ENCODE measurements around the gene CNP. TPM values are rescaled to one million over a fixed set of nuclear protein-coding genes. Genes with fewer than 3 reads are reported as not detected.

Gene CNP
- total and polyA plus RNA-seq, 2 of the 8 experiments (the other 6 are each of a cell fraction or from before 2014, with no cell fraction given) = 21.9 to 60.6 TPM

- Histone ChIP-seq H3K23me2 (ENCODE audit: low read depth, low read length) (peaks cover 8% of the 10 kb centered on the region; the same call in 1 of the 2 replicates), H4K91ac (replicated peaks; ENCODE audit: insufficient read length, low read length) (peak overlapping the region; percentile 39), H3K27ac (ENCODE audit: low read depth, low read length) (peak overlapping the region; percentile 65), H2BK5ac (ENCODE audit: low read depth, low read length) (no peak overlapping the region), H3K4me3 (ENCODE audit: extremely low read depth in 1 of 4, insufficient read depth in 2 of 4, low read depth in 3 of 4, low read length in 4 of 4) (peak overlapping the region; percentile 71 to 96 (median 78)), H3K79me1 (ENCODE audit: low read depth, low read length) (peaks cover 3% of the 10 kb centered on the region; the same call in 1 of the 2 replicates), H3K14ac (ENCODE audit: insufficient read length) (no peak overlapping the region), H3K4me1 (replicated peaks in 1 of 4; ENCODE audit: control insufficient read depth in 3 of 4, insufficient read depth in 4 of 4, low read length in 3 of 4) (peaks cover 0 to 10% (median 5%) of the 10 kb centered on the region in 4 experiments; a peak in 6 of 7 replicates), H2BK12ac (ENCODE audit: low read depth, low read length) (no peak overlapping the region; the same call in 1 of the 2 replicates), H3K27me3 (replicated peaks in 1 of 4; ENCODE audit: control insufficient read depth in 3 of 4, extremely low read depth in 1 of 4, insufficient read depth in 3 of 4, low read length in 3 of 4) (no peaks in the 10 kb centered on the region), H3K36me3 (ENCODE audit: control insufficient read depth in 2 of 4, insufficient read depth in 4 of 4, low read length in 3 of 4) (peaks cover 0 to 7% (median 6%) of the 10 kb centered on the region in 4 experiments; a peak in 4 of 8 replicates), H3K79me2 (ENCODE audit: control insufficient read depth in 1 of 2, insufficient read depth in 2 of 2, low read length in 2 of 2) (no peaks in the 10 kb centered on the region), H3K9ac (replicated peaks in 1 of 4; ENCODE audit: extremely low read depth in 1 of 4, low read depth in 3 of 4, low read length in 3 of 4) (peak overlapping the region; percentile 69 to 88 (median 73)), H4K8ac (ENCODE audit: extremely low read depth, insufficient read depth, low read length) (peak overlapping the region; percentile 93), H3K4ac (replicated peaks; ENCODE audit: insufficient read length, low read depth, low read length) (peak overlapping the region; percentile 32), H3K18ac (ENCODE audit: extremely low read depth, low read length) (peak overlapping the region; percentile 32), H2BK120ac (replicated peaks; ENCODE audit: low read depth, low read length) (no peak overlapping the region), H2AK5ac (ENCODE audit: low read depth, low read length) (0 out of 2 replicates have a peak overlapping the region, but pooled peaks have one; percentile 58), H3K56ac (replicated peaks; ENCODE audit: insufficient read length, low read depth, low read length) (peak overlapping the region; percentile 35), H2AFZ (ENCODE audit: low read length) (no peak overlapping the region), H3K9me3 (ENCODE audit: insufficient read depth in 2 of 2, low read depth in 1 of 2, low read length in 1 of 2) (no peaks in the 10 kb centered on the region), H4K5ac (ENCODE audit: insufficient read length, low read depth, low read length) (no peak overlapping the region), H3K4me2 (ENCODE audit: insufficient read depth in 1 of 2, low read depth in 2 of 2, low read length in 2 of 2) (peak overlapping the region; percentile 86 to 95), H3K23ac (ENCODE audit: insufficient read length) (no peak overlapping the region), H2BK20ac (ENCODE audit: low read length) (no peak overlapping the region), H4K20me1 (replicated peaks in 1 of 2; ENCODE audit: control insufficient read depth in 1 of 2, insufficient read depth in 2 of 2, low read length in 2 of 2) (peaks cover 0 to 11% of the 10 kb centered on the region in 2 experiments), H2BK15ac (ENCODE audit: low read length) (0 out of 2 replicates have a peak overlapping the region, but pooled peaks have one; percentile 40)
- FAIRE-seq (no peak), DNase-seq (ENCODE audit: low read depth in 1 of 2, low spot score in 2 of 2) (peak in 1 of 2 experiments; percentile 59)
- ChIA-PET POLR2A (ENCODE audit: partially characterized antibody) (interaction anchor here (0.9 to 6.3 kb wide), 22 partner anchors 7 to 279 kb away, joined by 3 to 67 read pairs (median 5); partner anchors contain the start of genes ACLY, DNAJC7, EIF1 and NKIRAS2), CTCF (ENCODE audit: partially characterized antibody) (interaction anchor here (0.6 to 11.6 kb wide), 7 partner anchors 8 to 105 kb away, joined by 3 to 205 read pairs (median 3); partner anchors contain the start of gene ACLY)
- WGBS, 2 experiments (ENCODE audit: extremely low coverage in 1 of 2, insufficient coverage in 1 of 2, insufficient read length in 1 of 2, insufficient replicate concordance in 2 of 2, low coverage in 1 of 2, low lambda C conversion rate in 2 of 2, missing lambda C conversion rate in 1 of 2) = 37% methylated on average over 28 of the region's 39 CpGs; no CpG with 5 or more reads in 1 of the 2 experiments
- TF ChIP-seq CHD2 (IDR thresholded peaks at IDR 0.05; ENCODE audit: low read length) (no peak), MAX (IDR thresholded peaks at IDR 0.05) (peak; percentile 18; the same call in 1 of the 2 replicates), NRF1 (IDR thresholded peaks at IDR 0.05; ENCODE audit: low read depth, low read length) (no peak; the same call in 1 of the 2 replicates), RFX5 (IDR thresholded peaks at IDR 0.05; ENCODE audit: borderline replicate concordance, low read depth, low read length) (no peak), PHF8 (conservative IDR thresholded peaks at IDR 0.05; ENCODE audit: low read depth, low read length) (peak; percentile 1; the same call in 1 of the 2 replicates), POLR2A (IDR thresholded peaks at IDR 0.05; ENCODE audit: control extremely low read depth in 1 of 2, low read depth in 2 of 2, low read length in 2 of 2) (0 out of 3 replicates have a peak, but pooled peaks of 1 of the 2 experiments have one; percentile 71), YY1 (IDR thresholded peaks at IDR 0.05; ENCODE audit: low read depth, low read length) (peak; percentile 69; the same call in 1 of the 2 replicates), POLR2AphosphoS5 (IDR thresholded peaks at IDR 0.05; ENCODE audit: low read depth, low read length) (peak; percentile 35; the same call in 1 of the 2 replicates)
Observed at GRCh38 chr17:41967141-41967920, 736 bp downstream of the CNP start.

All from H1 (cell line).